Fibroblast of lung (primary cell): ENCODE results near the gene C6orf136.

Source experiments
- CTCF ChIP-seq, 2 donors: IDR thresholded peaks in 1 of 2; conservative IDR thresholded peaks in 1 of 2; 1 replicate in 1 of 2; 2 replicates in 1 of 2; pipeline ENCODE4 v1.5.1; 2011 to 2012; ENCODE audit warnings: low read length in 2 of 2, control low read depth in 1 of 2, inconsistent platforms in 1 of 2, low read depth in 1 of 2, mild to moderate bottlenecking in 1 of 2
- EZH2 ChIP-seq: IDR thresholded peaks from 2 replicates; pipeline ENCODE4 v1.5.1; 2012; ENCODE audit warnings: low read length, control low read depth, mild to moderate bottlenecking; ENCODE audit errors: missing control alignments

- TF ChIP-seq CTCF (conservative IDR thresholded peaks at IDR 0.05 in 1 of 2, IDR thresholded peaks at IDR 0.05 in 1 of 2; ENCODE audit: low read depth in 1 of 2, low read length in 2 of 2) (no peak), EZH2 (no peak)
These were observed 40.1 kb downstream of the C6orf136 start for GRCh38 chr6:30686908-30687658.
